WTC11 (cell line): Measurements from ENCODE around the gene MEP1B. TPM values are rescaled to one million over a fixed set of nuclear protein-coding genes. Genes with fewer than 3 reads are reported as not detected.
A peak's percentile ranks its signal among the peaks of the same experiment; 100 is the strongest.

Experiments
- ATAC-seq: fragments of 200-7000 bp; cut with Tn5 transposase; 2 replicates; pipeline ENCODE4 v1.10.0; 2021; ENCODE audit warnings: mild to moderate bottlenecking, moderate library complexity
- CTCF ChIA-PET: fragments of 300-600 bp; sonication (Branson Sonifier 250); formaldehyde crosslinking; loops from one replicate; lab custom pipeline; 2021; ENCODE audit warnings: antibody characterized with exemption; lab: Charles Lee
- POLR2A ChIA-PET: fragments of 350-600 bp; sonication (Branson Sonifier 250); formaldehyde crosslinking; loops from one replicate; lab custom pipeline; 2021; ENCODE audit warnings: antibody characterized with exemption; lab: Charles Lee
- DNase-seq: peaks from one replicate; pipeline ENCODE4 v3.0.0; 2021; ENCODE audit warnings: low spot score
- H3K27ac Mint-ChIP-seq: 2 replicates; pipeline ENCODE4 v1.8.0; 2021; ENCODE audit warnings: mixed read lengths
- H3K27me3 Mint-ChIP-seq: 2 replicates; pipeline ENCODE4 v1.8.0; 2021; ENCODE audit warnings: low read depth, mild to moderate bottlenecking, moderate library complexity, mixed read lengths
- H3K36me3 Mint-ChIP-seq: 2 replicates; pipeline ENCODE4 v1.8.0; 2021; ENCODE audit warnings: mixed read lengths
- H3K4me1 Mint-ChIP-seq: 2 replicates; pipeline ENCODE4 v1.8.0; 2022; ENCODE audit warnings: mixed read lengths
- H3K4me3 Mint-ChIP-seq: 2 replicates; pipeline ENCODE4 v1.8.0; 2021; ENCODE audit warnings: mild to moderate bottlenecking, moderate library complexity, mixed read lengths
- H3K9me3 Mint-ChIP-seq: 2 replicates; pipeline ENCODE4 v1.8.0; 2021; ENCODE audit warnings: mixed read lengths
- ATF1 ChIP-seq: sonication (generic); formaldehyde crosslinking; IDR thresholded peaks from 2 replicates; pipeline ENCODE4 v1.8.1; 2023; ENCODE audit warnings: mild to moderate bottlenecking, moderate library complexity, missing genetic modification reagents
- CREB1 ChIP-seq: sonication (generic); formaldehyde crosslinking; IDR thresholded peaks from 2 replicates; pipeline ENCODE4 v1.8.0; 2023; ENCODE audit warnings: mild to moderate bottlenecking, missing genetic modification reagents
- CREM ChIP-seq: sonication (generic); formaldehyde crosslinking; IDR thresholded peaks from 2 replicates; pipeline ENCODE4 v1.8.1; 2022; ENCODE audit warnings: mild to moderate bottlenecking, missing genetic modification reagents, moderate library complexity
- ELF4 ChIP-seq: sonication (generic); formaldehyde crosslinking; IDR thresholded peaks from 2 replicates; pipeline ENCODE4 v1.8.1; 2022; ENCODE audit warnings: low read depth, mild to moderate bottlenecking, moderate library complexity, missing genetic modification reagents
- EMX1 ChIP-seq: fragments of 250-450 bp; sonication (Bioruptor Pico); IDR thresholded peaks from 2 replicates; pipeline ENCODE4 v1.8.0; 2021; ENCODE audit warnings: mild to moderate bottlenecking
- ERG ChIP-seq: fragments of 250-450 bp; sonication (Bioruptor Pico); IDR thresholded peaks from 2 replicates; pipeline ENCODE4 v1.8.0; 2021; ENCODE audit warnings: mild to moderate bottlenecking
- GABPB1 ChIP-seq: sonication (generic); formaldehyde crosslinking; IDR thresholded peaks from 2 replicates; pipeline ENCODE4 v1.8.1; 2023; ENCODE audit warnings: mild to moderate bottlenecking, missing genetic modification reagents
- GRHL2 ChIP-seq: fragments of 250-450 bp; sonication (Bioruptor Pico); IDR thresholded peaks from 2 replicates; pipeline ENCODE4 v1.8.0; 2022; ENCODE audit warnings: mild to moderate bottlenecking, moderate library complexity; ENCODE audit not compliant: insufficient replicate concordance, severe bottlenecking
- KAT7 ChIP-seq: sonication (generic); formaldehyde crosslinking; IDR thresholded peaks from 2 replicates; pipeline ENCODE4 v1.8.1; 2023; ENCODE audit warnings: missing genetic modification reagents, mild to moderate bottlenecking, borderline replicate concordance
- NFE2L1 ChIP-seq: sonication (generic); formaldehyde crosslinking; IDR thresholded peaks from 2 replicates; pipeline ENCODE4 v1.8.1; 2023; ENCODE audit warnings: missing genetic modification reagents
- NR2C2 ChIP-seq: sonication (generic); formaldehyde crosslinking; IDR thresholded peaks from 2 replicates; pipeline ENCODE4 v1.8.0; 2022; ENCODE audit warnings: mild to moderate bottlenecking, missing genetic modification reagents
- PRRX2 ChIP-seq: fragments of 250-450 bp; sonication (Bioruptor Pico); IDR thresholded peaks from 2 replicates; pipeline ENCODE4 v1.8.0; 2021; ENCODE audit warnings: mild to moderate bottlenecking
- SMAD4 ChIP-seq: sonication (generic); formaldehyde crosslinking; IDR thresholded peaks from 2 replicates; pipeline ENCODE4 v1.8.0; 2022; ENCODE audit warnings: mild to moderate bottlenecking, missing genetic modification reagents
- TCF7 ChIP-seq: sonication (generic); formaldehyde crosslinking; IDR thresholded peaks from 2 replicates; pipeline ENCODE4 v1.8.0; 2022; ENCODE audit warnings: mild to moderate bottlenecking, low read depth, missing genetic modification reagents, moderate library complexity
- TEAD4 ChIP-seq: sonication (generic); formaldehyde crosslinking; IDR thresholded peaks from 2 replicates; pipeline ENCODE4 v1.8.0; 2022; ENCODE audit warnings: mild to moderate bottlenecking, missing genetic modification reagents
- ZBTB21 ChIP-seq: sonication (generic); formaldehyde crosslinking; IDR thresholded peaks from 2 replicates; pipeline ENCODE4 v1.8.1; 2023; ENCODE audit warnings: mild to moderate bottlenecking, missing genetic modification reagents, borderline replicate concordance
- ZMAT4 ChIP-seq: fragments of 250-450 bp; sonication (Bioruptor Pico); IDR thresholded peaks from 2 replicates; pipeline ENCODE4 v1.9.0; 2021; ENCODE audit warnings: mild to moderate bottlenecking
- ZNF121 ChIP-seq: sonication (generic); formaldehyde crosslinking; IDR thresholded peaks from 2 replicates; pipeline ENCODE4 v1.8.0; 2023; ENCODE audit warnings: missing genetic modification reagents
- ZNF232 ChIP-seq: sonication (generic); formaldehyde crosslinking; IDR thresholded peaks from 2 replicates; pipeline ENCODE4 v1.8.0; 2022; ENCODE audit warnings: mild to moderate bottlenecking, missing genetic modification reagents
- ZNF281 ChIP-seq: sonication (generic); formaldehyde crosslinking; IDR thresholded peaks from 2 replicates; pipeline ENCODE4 v1.8.0; 2023; ENCODE audit warnings: mild to moderate bottlenecking, missing genetic modification reagents
- ZNF671 ChIP-seq: fragments of 250-450 bp; sonication (Bioruptor Pico); IDR thresholded peaks from 2 replicates; pipeline ENCODE4 v1.8.0; 2021; ENCODE audit warnings: mild to moderate bottlenecking
- total RNA-seq: library from RNA; stranded (reverse); gene quantifications from 3 replicates; pipeline ENCODE4 v1.2.3, GENCODE V29; 2021

Gene MEP1B
- total RNA-seq, 1 experiment from 2014 or later = not detected

- Mint-ChIP-seq H3K27ac (no peak overlapping the region), H3K9me3 (peaks cover 3% of the 10 kb centered on the region; the same call in 1 of the 2 replicates), H3K36me3 (no peaks in the 10 kb centered on the region), H3K4me1 (no peaks in the 10 kb centered on the region), H3K27me3 (no peaks in the 10 kb centered on the region), H3K4me3 (no peak overlapping the region)
- ChIA-PET CTCF (interaction anchor here (1.2 to 2.6 kb wide), 4 partner anchors 13 to 290 kb away, joined by 4 to 21 read pairs (median 6); no protein-coding TSS in a partner anchor), POLR2A (no interaction called here)
- TF ChIP-seq GABPB1 = no peak
- no peak for TF ChIP-seq CREM (CRISPR knock-in tag)
- no peak for TF ChIP-seq ZNF232 (CRISPR knock-in tag)
- no peak for TF ChIP-seq TEAD4 (CRISPR knock-in tag)
- no peak for ATAC-seq
- no peak for DNase-seq
Measured at GRCh38 chr18:32259553-32259952, 69.7 kb downstream of the MEP1B start.

GRCh38 chr18:32261003-32261402 is 71.2 kb downstream of the MEP1B start:
- Mint-ChIP-seq H3K36me3 (no peaks in the 10 kb centered on the region), H3K4me1 (no peaks in the 10 kb centered on the region), H3K27ac (no peak overlapping the region), H3K27me3 (no peaks in the 10 kb centered on the region), H3K9me3 (peaks cover 3% of the 10 kb centered on the region; the same call in 1 of the 2 replicates), H3K4me3 (no peak overlapping the region)
- DNase-seq (no peak), ATAC-seq (peak; percentile 93)
- no peak for TF ChIP-seq ZNF281 (CRISPR knock-in tag)
- no peak for TF ChIP-seq ZNF671
- ChIA-PET CTCF (interaction anchor here (0.8 to 2.6 kb wide), 18 partner anchors 9 to 291 kb away, joined by 3 to 21 read pairs (median 3); partner anchors contain the start of gene GAREM1), POLR2A (no interaction called here)

- no peaks in the 10 kb centered on the region for H3K36me3 Mint-ChIP-seq
- DNase-seq = no peak
- H3K4me3 Mint-ChIP-seq = no peak overlapping the region
- ATAC-seq = no peak
- CTCF ChIA-PET = no interaction called here
- peaks cover 3% of the 10 kb centered on the region; the same call in 1 of the 2 replicates for H3K9me3 Mint-ChIP-seq
- no peak overlapping the region for H3K27ac Mint-ChIP-seq
- TF ChIP-seq SMAD4 (CRISPR knock-in tag) (no peak), ZNF232 (CRISPR knock-in tag) (no peak), TCF7 (CRISPR knock-in tag) (no peak), ZNF671 (no peak), ZMAT4 (CRISPR knock-in tag) (no peak), NR2C2 (CRISPR knock-in tag) (no peak), ZBTB21 (CRISPR knock-in tag) (no peak), ATF1 (CRISPR knock-in tag) (no peak), CREB1 (CRISPR knock-in tag) (no peak), ZNF121 (CRISPR knock-in tag) (no peak), KAT7 (CRISPR knock-in tag) (no peak), NFE2L1 (no peak), ERG (CRISPR knock-in tag) (no peak), EMX1 (CRISPR knock-in tag) (no peak), ELF4 (CRISPR knock-in tag) (no peak), PRRX2 (no peak), GRHL2 (CRISPR knock-in tag) (no peak)
- no peaks in the 10 kb centered on the region for H3K27me3 Mint-ChIP-seq
- POLR2A ChIA-PET = no interaction called here
- H3K4me1 Mint-ChIP-seq = no peaks in the 10 kb centered on the region
Measured at GRCh38 chr18:32262092-32262491, 72.3 kb downstream of the MEP1B start.
